Ishikawa (cell line): ENCODE measurements around the gene ZIM2.

Experiments used
- EP300 ChIP-seq: IDR thresholded peaks from 2 replicates; pipeline ENCODE4 v1.6.1; 2012; ENCODE audit warnings: borderline replicate concordance
- REST ChIP-seq: IDR thresholded peaks from 2 replicates; pipeline ENCODE4 v1.6.1; 2012; ENCODE audit warnings: low read depth, mild to moderate bottlenecking
- ZBTB7A ChIP-seq: IDR thresholded peaks from 2 replicates; pipeline ENCODE4 v1.6.1; 2012; ENCODE audit warnings: low read depth

GRCh38 chr19:56765137-56765536 is 75.4 kb downstream of the ZIM2 start:
- TF ChIP-seq REST: no peak
- no peak for TF ChIP-seq ZBTB7A
- no peak for TF ChIP-seq EP300
